Right cardiac atrium (tissue), 5 donors: ENCODE measurements around the gene TMEM200A. TPM values are rescaled to one million over a fixed set of nuclear protein-coding genes. Genes with fewer than 3 reads are reported as not detected.

Experiments
- ATAC-seq, 2 donors: fragments of 200-7000 bp; cut with Tn5 transposase; one replicate each; pipeline versions ENCODE4 v1.8.0 to v1.9.1; 2020; ENCODE audit warnings: moderate library complexity in 2 of 2, mild to moderate bottlenecking in 1 of 2
- DNase-seq, 3 donors: peaks; one replicate each; pipeline ENCODE4 v3.0.0-alpha.2; 2020
- H3K27ac ChIP-seq: one replicate; pipeline ENCODE4 v1.5.1; 2013; ENCODE audit warnings: mild to moderate bottlenecking, low read length, control low read depth, moderate library complexity
- H3K27me3 ChIP-seq: one replicate; pipeline ENCODE4 v1.6.1; 2013; ENCODE audit not compliant: control insufficient read depth, insufficient read depth
- H3K4me1 ChIP-seq: one replicate; pipeline ENCODE4 v1.6.1; 2013; ENCODE audit warnings: low read length; ENCODE audit not compliant: control insufficient read depth, insufficient read depth
- H3K4me3 ChIP-seq: one replicate; pipeline ENCODE4 v1.5.1; 2013; ENCODE audit warnings: low read length, control low read depth
- H3K9me3 ChIP-seq: one replicate; pipeline ENCODE4 v1.6.1; 2013; ENCODE audit warnings: low read length; ENCODE audit not compliant: control insufficient read depth
- WGBS: extraction: QIAGEN DNeasy Blood & Tissue Kit; methylation state at CpG from one replicate; pipeline ENCODE4 v1.1.7; 2013; 5-methylcytosine and 5-hydroxymethylcytosine counted together
- intact Hi-C, 4 donors: fragments of 100-400 bp; cut with DNase I; formaldehyde crosslinking; loops; one replicate each; pipeline versions ENCODE4 v1.11.0 to v1.14.0; 2022 to 2023
- polyA plus RNA-seq: library from polyadenylated mRNA; stranded (reverse); fragments of 200-250 nt; gene quantifications from one replicate; pipeline ENCODE4 v1.2.3, GENCODE V29; 2013
- total RNA-seq, 4 donors: library from RNA; stranded (reverse); fragmentation: NEBNext Ultra II Directional; extraction: Animal tissue kit (Norgen Biotek cat#: 25700); gene quantifications; one replicate each; pipeline ENCODE4 v1.2.1, GENCODE V29; 2021
- donor health status: healthy with polysubstance abuse.
- donor health status: DM: no; HTN: yes; CAD: no.
- donor health status: DM: no; HTN: no; CAD: no.
- donor health status: DM: no; HTN: yes; CAD: no; lungs with severe emphysema.
- donor health status: DM: yes; HTN: yes; CAD: no.

TMEM200A gene
- total and polyA plus RNA-seq, 5 donors: 0.14 to 0.45 (median 0.27) TPM

DNA sequence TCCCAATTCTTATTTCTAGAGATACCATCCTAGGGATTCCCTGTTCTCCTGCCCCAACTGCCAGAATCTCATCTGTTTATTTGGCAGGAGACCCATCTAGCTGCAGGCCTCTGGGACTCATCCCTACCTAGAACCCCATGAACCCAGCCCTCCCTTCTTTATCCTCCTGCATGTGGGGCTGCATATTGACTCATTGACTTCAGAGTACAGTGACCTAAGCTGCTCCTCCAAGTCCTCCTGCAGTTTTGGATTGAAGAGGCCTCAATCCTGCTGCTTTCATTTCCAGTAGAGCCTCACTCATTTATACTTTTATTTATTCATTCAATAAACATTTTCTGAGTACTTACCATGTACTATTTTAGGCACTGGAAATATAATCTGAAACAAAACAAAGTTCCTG is 11.6 kb downstream of the TMEM200A start:
- intact Hi-C loops: no loop called here
- no peak for ATAC-seq
- Histone ChIP-seq H3K27ac (no peak overlapping the region), H3K9me3 (no peaks in the 10 kb centered on the region), H3K4me1 (no peaks in the 10 kb centered on the region), H3K27me3 (no peaks in the 10 kb centered on the region), H3K4me3 (no peak overlapping the region)
- DNase-seq: no peak

- Histone ChIP-seq H3K9me3 (no peaks in the 10 kb centered on the region), H3K27me3 (no peaks in the 10 kb centered on the region), H3K4me3 (no peak overlapping the region), H3K27ac (no peak overlapping the region), H3K4me1 (no peaks in the 10 kb centered on the region)
- intact Hi-C loops: no loop called here
- ATAC-seq (peak in 1 of 2 donors; percentile 22), DNase-seq (no peak)
- 89% methylated on average over 2 of the region's 2 CpGs for WGBS
Measured at GRCh38 chr6:130377915-130378314, 12.1 kb downstream of the TMEM200A start.

DNA sequence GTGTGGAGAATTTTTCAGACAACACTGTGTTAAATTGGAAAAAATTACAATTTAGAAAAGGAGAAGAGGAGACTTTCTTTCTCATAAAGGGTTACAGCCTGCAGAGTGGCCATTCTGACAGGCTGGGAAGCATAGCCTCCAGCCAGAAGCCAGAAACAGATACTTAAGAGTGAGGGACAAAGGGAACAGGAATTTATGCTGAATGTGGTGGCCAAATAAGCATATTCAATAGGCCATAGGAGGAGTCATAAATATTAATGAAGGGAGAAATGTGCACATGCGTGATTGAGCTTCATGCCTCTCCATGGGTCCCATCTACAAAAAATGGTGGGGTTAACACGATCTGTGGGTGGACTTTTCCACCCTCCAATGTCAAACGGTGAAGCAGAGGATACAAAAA is 13.4 kb downstream of the TMEM200A start:
- DNase-seq: no peak

GRCh38 chr6:130381012-130381411 is 15.2 kb downstream of the TMEM200A start:
- no peak overlapping the region for H3K27ac ChIP-seq
- no peaks in the 10 kb centered on the region for H3K4me1 ChIP-seq
- no peak overlapping the region for H3K4me3 ChIP-seq
- intact Hi-C loops: no loop called here
- H3K27me3 ChIP-seq: no peaks in the 10 kb centered on the region
- ATAC-seq (no peak), DNase-seq (no peak)
- no peaks in the 10 kb centered on the region for H3K9me3 ChIP-seq

More for the DNA sequence above, 13.4 kb downstream of the TMEM200A start:
- no peaks in the 10 kb centered on the region for H3K4me1 ChIP-seq
- H3K9me3 ChIP-seq: no peaks in the 10 kb centered on the region
- H3K27me3 ChIP-seq: no peaks in the 10 kb centered on the region
- no peak overlapping the region for H3K27ac ChIP-seq
- no peak overlapping the region for H3K4me3 ChIP-seq
- 83% methylated on average over 3 of the region's 3 CpGs for WGBS
- no peak for ATAC-seq
- intact Hi-C loops: no loop called here

- 76% methylated on average over 7 of the region's 7 CpGs for WGBS
- no peak for ATAC-seq
- Histone ChIP-seq H3K27me3 (no peaks in the 10 kb centered on the region), H3K4me3 (no peak overlapping the region), H3K9me3 (no peaks in the 10 kb centered on the region), H3K27ac (no peak overlapping the region), H3K4me1 (no peaks in the 10 kb centered on the region)
- no peak for DNase-seq
- intact Hi-C loops: no loop called here
Measured at GRCh38 chr6:130381459-130382380, 15.9 kb downstream of the TMEM200A start.

GRCh38 chr6:130382872-130383490 is 17.2 kb downstream of the TMEM200A start:
- Histone ChIP-seq H3K4me1 (no peaks in the 10 kb centered on the region), H3K9me3 (no peaks in the 10 kb centered on the region), H3K4me3 (no peak overlapping the region), H3K27me3 (no peaks in the 10 kb centered on the region), H3K27ac (no peak overlapping the region)
- ATAC-seq: no peak
- DNase-seq: no peak
- intact Hi-C loops: no loop called here
- 85% methylated on average over 9 of the region's 9 CpGs for WGBS

DNA sequence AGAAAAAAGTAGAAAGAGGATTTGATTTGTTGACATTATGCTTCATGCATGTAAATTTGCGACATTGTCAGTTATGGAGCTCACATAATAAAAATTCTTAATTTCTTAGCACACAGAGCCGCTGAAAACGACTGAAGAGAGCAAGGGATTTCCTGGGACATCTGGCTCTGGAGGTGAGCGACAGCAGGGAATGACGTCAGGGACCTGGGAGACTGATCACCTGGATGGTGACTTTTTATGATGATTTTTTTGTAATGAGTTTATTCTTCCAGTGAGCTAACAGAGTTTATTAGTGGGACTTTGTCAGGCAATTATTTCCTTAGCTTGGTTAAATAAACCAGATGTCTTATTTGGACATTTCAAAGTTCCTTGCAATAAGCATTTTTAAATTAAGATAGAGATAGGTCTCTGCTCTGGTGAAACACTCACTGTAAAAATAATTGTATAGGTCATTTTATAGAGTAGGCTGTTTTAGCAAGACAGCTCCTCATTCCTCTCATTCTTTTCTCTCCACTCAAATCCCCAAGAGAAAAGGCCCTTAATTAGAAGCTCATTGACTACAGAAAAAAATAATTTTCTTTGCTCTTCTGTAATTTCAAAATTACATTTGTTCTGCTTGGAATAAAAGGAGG is 19.4 kb downstream of the TMEM200A start:
- 62% methylated on average over 5 of the region's 5 CpGs for WGBS
- Histone ChIP-seq H3K9me3 (no peaks in the 10 kb centered on the region), H3K27ac (no peak overlapping the region), H3K4me3 (no peak overlapping the region), H3K4me1 (no peaks in the 10 kb centered on the region), H3K27me3 (no peaks in the 10 kb centered on the region)
- DNase-seq (no peak), ATAC-seq (no peak)
- intact Hi-C loops: no loop called here

DNA sequence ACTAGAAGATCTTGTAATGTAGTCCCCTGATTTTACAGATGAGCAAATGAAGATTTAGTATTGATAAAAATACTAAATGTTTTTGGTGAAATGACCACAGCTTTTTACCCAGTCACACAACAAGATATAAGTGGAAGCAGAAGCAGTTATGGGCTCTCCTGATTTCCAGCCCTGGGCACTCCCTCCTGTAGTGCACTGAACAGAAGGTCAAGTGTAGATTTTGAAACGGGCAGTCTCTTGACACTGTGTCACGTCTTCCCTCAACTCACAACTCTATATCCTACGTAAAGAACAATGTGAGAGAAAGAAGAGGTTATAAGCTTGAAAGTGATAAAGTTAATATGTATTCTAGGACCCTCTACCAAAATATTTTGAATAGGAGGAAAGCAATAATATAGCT is 23.3 kb downstream of the TMEM200A start:
- intact Hi-C loops: no loop called here
- no peak overlapping the region for H3K4me3 ChIP-seq
- no peaks in the 10 kb centered on the region for H3K27me3 ChIP-seq
- DNase-seq: no peak
- WGBS: 68% methylated on average over 3 of the region's 3 CpGs
- H3K4me1 ChIP-seq: no peaks in the 10 kb centered on the region
- H3K9me3 ChIP-seq: no peaks in the 10 kb centered on the region
- ATAC-seq: no peak
- no peak overlapping the region for H3K27ac ChIP-seq

GRCh38 chr6:130390890-130391289 is 25.1 kb downstream of the TMEM200A start:
- intact Hi-C loops: no loop called here
- WGBS: 81% methylated on average over 3 of the region's 3 CpGs
- Histone ChIP-seq H3K4me3 (no peak overlapping the region), H3K9me3 (no peaks in the 10 kb centered on the region), H3K27ac (no peak overlapping the region), H3K27me3 (no peaks in the 10 kb centered on the region), H3K4me1 (no peaks in the 10 kb centered on the region)
- ATAC-seq (no peak), DNase-seq (no peak)

DNA sequence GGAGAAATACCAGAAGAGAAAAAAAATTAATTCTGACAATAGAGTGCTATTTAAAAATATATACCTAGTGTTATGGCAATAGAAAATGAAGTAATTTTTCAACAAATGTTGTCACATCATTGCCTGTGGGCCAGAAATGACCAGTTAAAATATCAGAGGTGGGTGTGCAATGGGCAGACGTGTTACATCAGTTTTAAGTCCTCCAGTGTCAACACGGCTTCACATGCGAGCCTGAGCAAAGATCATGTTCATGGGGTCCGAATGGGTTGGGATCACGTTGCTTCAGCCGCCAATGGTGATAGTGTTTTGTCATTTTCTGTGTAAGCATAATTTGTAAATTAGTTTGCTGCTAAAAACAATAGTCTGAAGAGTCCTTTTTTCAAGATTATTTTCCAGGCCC is 27.5 kb downstream of the TMEM200A start:
- no peaks in the 10 kb centered on the region for H3K9me3 ChIP-seq
- intact Hi-C loops: no loop called here
- no peaks in the 10 kb centered on the region for H3K4me1 ChIP-seq
- no peak overlapping the region for H3K4me3 ChIP-seq
- H3K27me3 ChIP-seq: no peaks in the 10 kb centered on the region
- ATAC-seq (no peak), DNase-seq (no peak)
- whole genome bisulfite sequencing: 86% methylated on average over 6 of the region's 6 CpGs
- no peak overlapping the region for H3K27ac ChIP-seq

DNA sequence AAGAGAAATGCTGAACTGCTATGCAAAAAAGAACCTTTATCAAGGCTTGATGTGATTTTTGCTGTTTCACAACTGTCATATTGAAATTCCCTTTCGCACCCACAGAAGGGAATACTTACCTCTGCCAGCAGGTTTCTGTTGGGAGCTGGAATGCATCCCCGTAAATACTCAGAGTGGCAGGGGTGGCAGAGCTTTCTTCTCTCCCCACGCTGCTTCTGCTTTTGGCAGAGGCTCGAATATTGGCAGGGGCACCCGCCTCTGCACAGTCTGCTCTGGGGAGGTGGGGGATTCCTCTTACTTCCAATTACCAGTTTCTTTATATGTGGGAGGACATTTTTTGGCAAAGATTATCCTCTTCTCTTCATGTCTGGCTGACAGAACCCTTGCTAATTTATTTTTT is 28.4 kb downstream of the TMEM200A start:
- no peaks in the 10 kb centered on the region for H3K27me3 ChIP-seq
- ATAC-seq (no peak), DNase-seq (no peak)
- no peak overlapping the region for H3K27ac ChIP-seq
- no peak overlapping the region for H3K4me3 ChIP-seq
- H3K4me1 ChIP-seq: no peaks in the 10 kb centered on the region
- 56% methylated on average over 5 of the region's 5 CpGs for WGBS
- no peaks in the 10 kb centered on the region for H3K9me3 ChIP-seq
- intact Hi-C loops: no loop called here
